NCI-H446 (cell line): ENCODE results near the gene SPRR4.
"Not testable (repeated sequence)": the region's sequence is repeated elsewhere in the genome, so short reads cannot be mapped to it uniquely, and the experiment has no call there.

Experiments used
- DNase-seq, 2 experiments: peaks; one replicate each; lab custom pipeline; 2025; lab: John Stamatoyannopoulos, UW

The SPRR4 gene

DNA sequence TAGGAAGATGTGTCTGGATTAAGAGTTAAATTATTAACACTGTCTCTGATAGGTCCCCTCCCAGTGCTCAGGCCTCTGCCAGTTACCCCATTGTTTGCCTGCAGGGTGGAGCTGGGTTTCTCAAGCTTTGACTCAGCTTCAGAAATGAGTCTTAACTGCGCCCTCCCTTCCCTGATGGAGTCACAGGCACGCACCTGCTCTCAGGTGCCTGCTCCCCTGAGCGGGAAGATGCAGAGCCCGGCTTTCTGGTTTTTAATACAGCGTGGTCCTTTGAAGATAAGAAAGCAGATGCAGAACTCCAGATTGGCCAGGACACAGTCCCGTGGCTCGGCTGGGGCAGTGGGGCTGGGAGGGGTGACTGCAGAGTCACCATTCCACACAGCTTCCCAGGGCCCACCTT is 3.2 kb upstream of the SPRR4 start:
- no peak for DNase-seq

DNA sequence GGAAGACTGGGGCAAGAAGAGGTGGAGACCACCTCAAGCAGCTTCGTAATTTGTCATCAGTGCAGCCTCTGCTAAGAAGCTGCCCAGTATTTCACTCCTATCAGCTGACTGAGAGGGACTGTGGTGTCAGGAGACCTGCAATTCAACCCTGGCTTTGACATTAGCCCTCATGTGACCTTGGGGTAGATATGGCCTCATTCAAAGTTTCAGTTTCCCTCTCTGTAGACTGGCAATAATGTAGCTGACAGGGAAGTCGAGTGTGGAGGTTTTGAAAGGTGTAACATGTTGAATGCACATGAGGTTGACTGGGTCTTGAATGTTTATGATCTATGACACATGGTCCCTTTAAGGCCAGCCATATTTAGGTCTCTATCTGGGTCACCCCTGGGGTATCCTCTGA is 2.2 kb upstream of the SPRR4 start:
- no peak for DNase-seq

DNA sequence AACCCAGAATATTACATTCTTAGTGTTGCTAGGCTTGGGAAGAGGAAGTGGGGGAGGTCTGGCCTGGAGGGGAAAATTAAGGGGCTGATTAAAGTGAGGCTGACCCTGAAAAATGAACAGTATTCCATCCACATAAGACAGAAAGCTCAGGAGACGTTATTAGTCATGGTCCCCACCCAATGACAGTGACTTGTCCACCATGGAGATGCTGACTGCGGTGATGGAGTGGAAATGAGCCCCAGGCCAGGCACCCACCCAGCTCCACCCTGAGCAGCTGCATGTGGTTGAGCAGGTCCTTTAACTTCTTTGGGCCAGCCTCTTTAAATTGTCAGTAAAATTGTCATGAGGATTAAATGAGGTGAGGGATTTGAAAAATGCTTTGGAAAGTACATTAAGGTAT is 1.4 kb upstream of the SPRR4 start:
- no peak for DNase-seq

DNA sequence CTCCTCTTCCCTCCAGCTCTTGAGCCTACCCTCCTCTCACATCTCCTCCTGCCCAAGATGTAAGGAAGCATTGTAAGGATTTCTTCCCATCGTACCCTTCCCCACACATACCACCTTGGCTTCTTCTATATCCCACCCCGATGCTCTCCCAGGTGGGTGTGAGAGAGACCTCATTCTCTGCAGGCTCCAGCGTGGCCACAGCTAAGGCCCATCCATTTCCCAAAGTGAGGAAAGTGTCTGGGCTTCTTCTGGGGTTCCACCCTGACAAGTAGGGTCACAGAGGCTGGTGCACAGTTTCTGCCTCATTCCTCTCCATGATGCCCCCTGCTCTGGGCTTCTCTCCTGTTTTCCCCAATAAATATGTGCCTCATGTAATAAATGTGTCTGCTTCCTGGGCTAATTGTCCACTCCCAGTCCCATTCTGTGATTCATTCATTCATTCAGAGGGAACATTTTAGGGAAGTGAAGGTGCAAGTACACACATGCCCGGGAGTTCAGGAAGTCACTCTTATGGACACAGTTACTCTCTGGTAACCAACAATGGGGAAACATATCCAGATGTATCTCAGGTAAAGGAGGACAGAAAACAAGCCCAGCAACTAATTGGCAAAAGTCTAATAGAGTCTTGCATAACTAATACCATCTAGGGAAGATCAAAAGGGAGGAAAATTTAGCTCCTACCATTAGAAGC is 1.9 kb downstream of the SPRR4 start:
- no peak for DNase-seq

DNA sequence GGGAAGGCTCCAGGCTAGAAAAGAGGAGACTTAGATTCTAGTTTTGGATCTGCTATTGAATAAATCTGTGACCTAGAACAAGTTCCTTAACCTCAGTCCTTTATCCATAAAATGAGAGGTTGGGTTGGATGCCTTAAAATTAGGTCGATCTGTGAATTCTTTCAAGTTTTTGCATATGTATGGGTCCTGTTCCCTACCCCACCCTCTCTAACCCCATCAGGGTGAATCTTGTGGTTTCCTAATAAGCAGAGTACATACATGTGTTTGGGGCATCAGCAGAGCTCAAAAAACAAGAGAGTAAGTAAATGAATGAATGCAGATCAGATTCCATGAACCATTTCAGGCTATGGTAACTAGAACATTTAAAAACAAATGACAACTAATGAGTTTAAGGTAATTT is 6.2 kb downstream of the SPRR4 start:
- DNase-seq: no peak

DNA sequence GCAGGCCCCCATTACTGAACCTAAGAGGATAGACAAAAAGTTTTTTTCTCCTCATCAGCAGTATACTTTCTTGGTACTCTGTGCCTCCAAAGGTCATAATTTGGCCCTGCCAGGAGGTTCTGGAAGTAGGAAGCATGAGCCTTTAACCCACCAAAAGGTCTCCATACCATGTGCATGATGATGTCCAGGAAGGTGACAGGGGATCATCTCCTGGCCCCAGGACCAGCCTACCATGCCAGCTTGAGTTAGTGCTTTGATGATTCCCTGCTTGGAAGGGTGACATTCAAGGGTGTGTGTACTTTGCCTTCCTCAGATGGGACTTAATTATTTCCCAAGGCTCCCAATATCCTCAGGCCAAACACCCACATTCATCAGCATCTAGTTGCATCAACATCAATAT is 7.2 kb downstream of the SPRR4 start:
- no peak for DNase-seq

DNA sequence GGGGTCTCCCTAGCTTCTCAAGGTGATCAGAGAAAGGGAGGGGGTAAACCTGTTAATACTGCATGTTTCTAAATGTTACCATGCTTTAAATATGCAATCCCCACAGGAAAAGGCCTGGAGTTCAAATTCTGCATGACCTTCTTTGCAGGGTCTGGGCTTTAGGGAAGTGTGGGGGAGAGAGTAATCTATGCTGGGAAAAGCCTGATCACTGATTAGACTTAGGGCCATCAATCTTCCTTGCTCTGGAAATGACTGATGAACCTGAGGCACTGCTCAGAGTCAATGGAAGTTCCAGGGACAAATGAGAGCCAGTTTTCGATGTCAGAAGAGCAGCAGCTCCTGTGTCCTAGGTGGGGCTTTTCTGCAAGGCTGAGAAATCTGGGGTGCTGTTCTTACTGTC is 10.2 kb downstream of the SPRR4 start:
- DNase-seq: no peak

DNA sequence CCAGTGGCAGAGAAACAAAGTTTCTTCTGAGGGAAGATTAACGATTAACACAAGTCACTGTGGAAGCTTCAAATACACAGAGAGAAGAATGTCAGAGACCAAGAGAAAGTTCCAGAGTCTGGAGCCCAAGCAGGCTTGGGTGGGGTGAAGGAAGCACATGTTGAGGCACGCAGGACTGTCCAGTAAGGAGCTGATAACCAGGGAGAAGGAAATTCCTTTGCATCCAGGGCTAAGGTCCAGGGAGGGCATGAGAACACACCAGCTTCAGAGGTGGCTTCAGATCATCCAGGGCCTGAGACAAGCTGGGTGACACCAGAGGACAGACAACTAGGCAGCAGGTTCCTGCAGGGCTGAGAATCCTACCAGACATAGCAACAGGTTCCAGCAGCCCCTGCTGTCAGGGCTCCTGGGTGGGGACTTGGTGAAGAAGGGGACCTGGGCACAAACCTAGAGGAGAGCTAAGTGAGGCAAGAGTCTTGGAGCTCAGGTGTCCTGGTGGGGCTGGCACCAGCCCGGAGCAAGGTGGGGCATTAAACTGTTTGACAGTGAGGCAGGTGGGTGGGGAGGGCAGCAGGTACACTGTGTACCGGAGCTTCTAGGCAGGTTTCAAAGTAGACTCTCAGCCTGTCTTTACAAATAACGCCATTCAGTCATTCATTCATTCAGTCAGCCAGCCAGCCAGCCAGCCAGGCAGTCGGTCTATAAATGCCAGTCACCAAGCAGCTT is 10.9 kb downstream of the SPRR4 start:
- no peak for DNase-seq

DNA sequence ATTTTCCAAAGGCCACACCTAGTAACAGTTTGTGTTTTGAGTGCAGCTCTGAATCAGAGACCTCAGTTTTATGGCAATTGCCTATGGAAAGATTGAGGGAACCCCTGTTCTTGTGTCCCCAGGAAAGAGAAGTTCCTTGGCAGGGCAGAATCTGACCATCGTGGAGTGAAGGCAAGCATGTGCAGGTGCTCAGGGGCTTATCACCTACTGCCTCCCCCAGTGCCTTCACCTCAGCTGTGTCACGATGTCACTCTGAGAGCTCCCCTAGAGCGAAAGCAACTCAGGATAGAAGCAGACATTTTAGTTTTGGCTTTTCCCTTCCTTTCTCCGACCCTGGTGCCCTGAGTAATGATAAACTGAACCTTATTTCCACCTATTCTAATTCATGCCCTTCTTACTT is 11.6 kb downstream of the SPRR4 start:
- no peak for DNase-seq

DNA sequence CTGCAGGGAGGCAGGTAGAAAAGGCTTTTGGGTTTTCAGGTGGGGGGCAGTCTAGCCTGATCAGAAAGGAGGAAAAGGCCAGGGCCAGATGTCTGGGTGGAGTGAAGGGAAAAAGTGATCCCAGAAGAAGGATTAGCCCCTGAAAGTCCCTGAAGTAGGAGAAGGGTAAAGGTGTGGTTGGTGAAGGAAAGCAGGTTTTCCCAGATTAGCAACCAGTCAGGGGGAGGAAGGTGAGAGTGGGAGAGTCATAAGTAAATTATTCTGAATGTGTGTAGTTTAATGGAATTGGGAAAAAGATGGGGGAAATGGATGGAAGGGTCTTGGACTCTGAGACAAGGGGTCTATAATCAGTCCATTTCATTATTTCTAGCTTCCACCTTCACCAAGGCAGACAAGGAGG is 12.8 kb downstream of the SPRR4 start:
- no peak for DNase-seq

DNA sequence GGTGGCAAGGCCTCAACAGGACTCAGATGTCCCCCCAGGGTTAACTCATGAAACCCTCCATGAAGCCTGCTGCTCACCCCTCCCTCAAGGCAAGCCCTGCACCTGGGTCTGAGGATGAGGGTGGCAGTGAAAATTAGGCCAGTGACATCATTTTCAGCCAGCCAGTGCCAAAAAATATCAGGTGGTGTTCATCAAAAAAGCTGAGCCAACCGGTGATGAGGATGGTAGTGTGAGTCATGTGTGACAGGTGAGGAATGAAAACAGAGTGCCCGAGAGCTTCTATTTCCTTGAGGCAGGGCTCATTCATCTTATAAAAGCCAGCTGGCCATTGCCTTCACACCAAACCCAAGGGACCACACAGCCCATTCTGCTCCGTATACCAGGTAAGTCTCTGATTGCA is 13.3 kb downstream of the SPRR4 start, which contains the start of gene SPRR1A:
TSS of gene SPRR1A (plus strand) at position 339 of the 400 bp plus-strand sequence. CDS start 1,150 bp downstream, outside the sequence.
- no peak for DNase-seq

DNA sequence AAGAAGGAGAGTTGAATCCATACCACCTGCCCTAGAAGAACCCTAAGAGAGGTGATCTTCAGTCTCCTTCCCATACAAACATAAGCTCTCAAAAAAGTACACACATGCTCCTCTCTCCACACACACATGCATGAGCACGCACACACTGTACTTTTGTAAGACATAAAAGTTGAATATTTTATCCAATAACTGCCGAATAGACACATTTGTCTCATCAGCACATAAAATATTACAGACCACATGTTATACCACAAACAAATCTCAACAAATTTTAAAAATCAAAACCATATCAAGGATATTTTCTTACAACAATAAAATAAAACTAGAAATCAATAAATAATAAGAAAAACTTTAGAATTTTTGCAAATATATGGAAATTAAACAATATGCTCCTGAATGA is 16.1 kb downstream of the SPRR4 start:
- DNase-seq: no peak

DNA sequence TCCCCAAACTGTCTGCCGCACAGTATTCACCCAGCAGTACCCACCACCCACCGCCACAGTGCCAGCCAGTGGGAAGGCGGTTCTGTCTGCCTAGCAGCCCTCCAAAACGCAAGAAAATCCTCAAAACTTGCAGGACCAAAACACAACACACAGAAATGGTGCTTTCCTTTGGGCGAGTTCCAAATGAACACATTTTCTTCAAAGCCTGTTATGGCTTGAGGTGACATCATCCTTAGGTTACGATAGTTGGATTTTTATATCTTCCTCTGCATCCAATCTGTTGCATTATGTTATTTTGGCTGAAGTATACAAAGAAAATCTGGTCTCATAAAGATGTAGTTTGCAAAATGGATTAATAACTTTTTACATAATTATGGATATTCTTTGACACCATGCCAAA is 22.7 kb downstream of the SPRR4 start:
- peak in 1 of 2 experiments; percentile 15 for DNase-seq

DNA sequence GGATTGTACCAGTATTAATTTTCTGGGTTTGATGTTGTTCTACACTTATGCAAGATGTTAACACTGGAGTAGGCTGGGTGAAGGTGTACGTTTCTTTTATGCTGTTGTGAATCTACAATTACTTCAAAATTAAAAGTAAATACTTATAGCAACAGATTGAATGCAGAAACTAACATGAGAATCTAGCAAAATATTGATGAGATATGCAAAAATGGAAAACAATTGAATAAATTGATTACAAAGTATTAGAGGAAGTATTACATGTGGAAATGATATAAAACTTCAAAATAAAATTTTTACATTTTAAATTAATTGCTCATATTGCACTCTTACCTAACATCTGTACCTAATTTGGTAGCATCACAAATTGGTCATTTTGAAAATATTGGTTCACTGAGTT is 25.4 kb downstream of the SPRR4 start:
- no peak for DNase-seq

DNA sequence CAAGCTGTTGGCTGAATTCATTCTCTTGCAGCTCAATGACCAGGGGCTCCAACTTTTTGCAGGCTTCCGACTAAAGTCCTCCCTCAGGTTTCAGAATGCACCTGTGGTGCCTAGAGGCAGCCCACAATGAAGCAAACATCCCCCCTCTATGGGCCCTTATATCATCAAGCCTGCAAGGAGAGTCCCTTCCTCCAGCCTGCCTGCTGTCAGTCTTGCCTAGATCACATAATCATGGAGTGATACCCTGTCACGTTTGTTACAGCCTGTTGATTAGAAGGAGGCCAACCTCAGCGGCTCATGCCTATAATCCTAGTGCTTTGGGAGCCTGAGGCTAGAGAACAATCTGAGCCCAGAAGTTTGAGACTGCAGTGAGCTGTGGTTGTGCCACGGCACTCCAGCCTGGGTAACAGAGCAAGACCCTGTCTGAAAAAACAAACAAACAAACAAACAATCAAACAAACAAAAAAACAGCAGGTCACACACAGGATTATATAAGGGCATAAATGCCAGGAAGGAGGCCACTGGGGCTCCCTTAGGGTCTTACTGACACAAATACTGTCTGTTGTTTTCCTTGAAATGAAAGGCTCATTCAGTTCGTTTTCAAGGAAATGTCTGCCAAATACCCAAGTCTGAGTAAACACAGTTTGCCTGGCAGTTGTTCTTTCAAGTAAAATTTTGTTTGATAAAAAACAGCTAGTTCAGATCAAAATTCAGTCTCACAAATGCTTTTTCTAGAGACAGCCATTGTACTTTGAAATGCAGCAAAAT is 26.4 kb downstream of the SPRR4 start:
- no peak for DNase-seq

DNA sequence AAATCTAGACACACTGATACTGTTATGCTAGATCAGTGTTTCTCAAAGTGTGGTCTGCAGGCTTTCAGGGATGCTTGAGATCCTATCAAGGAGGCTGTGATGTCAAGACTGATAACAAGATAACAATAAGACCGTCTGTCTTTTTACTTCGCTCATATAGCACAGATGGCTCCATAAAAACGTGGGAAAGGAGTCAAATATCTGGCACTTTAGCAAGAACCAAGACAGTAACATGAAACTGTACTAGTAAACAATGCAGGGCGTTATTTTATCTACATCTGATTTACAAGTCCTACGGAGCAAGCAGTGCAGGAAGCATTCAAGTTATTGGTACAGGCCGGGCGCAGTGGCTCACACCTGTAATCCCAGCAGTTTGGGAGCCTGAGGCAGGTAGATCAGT is 27.5 kb downstream of the SPRR4 start:
- no peak for DNase-seq

DNA sequence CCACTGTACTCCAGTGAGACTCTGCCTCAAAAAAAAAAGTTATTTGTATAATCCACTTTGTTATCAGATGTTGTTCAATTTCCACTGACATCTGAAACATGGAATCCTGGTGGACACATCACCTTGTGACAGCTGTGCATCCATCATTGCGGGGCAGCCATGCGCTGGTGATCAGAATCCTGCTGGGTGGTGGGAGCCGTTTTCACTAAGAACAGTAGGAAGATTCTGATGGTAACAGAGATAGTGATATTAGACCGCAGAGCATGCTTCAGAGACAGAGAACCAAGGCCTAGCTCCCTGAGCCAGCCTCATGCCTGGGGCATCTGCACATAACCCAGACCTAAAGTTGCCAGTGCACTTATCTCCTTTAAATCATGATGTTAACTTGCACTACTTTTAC is 28.0 kb downstream of the SPRR4 start:
- no peak for DNase-seq

DNA sequence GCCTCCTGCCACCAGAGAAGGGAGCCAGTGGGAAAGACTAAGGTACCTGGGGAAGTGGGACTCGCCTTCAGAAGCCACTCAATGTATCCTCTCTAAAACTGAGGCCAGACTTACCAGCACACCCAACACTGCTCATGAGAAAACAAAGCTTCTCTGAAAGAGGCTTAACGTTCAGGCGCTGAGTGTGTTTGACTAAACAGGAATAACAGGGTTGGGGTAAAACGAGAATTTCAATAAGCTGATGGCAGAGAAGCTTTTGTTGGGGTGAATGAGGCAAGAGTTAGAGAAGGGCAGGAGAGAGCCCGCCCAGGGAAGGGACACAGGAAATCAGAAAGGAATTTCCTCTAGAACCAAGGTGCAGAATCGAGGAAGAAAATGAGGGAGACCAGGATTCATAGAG is 29.4 kb downstream of the SPRR4 start:
- no peak for DNase-seq

DNA sequence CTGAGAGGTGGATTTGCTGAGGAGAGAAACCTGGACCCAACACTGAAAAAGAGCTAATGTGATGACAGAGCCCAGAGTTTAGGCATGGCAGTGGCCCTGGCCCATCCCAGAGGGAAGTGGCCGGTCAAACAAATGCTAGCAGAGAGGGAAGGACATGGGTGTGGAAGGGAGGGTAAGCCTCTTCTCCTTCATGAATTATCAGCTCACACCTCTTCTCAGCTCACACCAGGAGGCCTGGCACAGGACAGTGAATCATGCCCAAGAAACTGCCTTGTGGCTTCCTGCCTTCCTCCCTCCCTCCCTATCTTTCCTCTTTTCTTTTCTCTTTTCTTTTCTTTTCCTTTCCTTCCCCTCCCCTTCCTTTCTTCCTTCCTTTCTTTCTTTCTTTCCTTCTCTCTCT is 29.8 kb downstream of the SPRR4 start:
- DNase-seq: no peak

DNA sequence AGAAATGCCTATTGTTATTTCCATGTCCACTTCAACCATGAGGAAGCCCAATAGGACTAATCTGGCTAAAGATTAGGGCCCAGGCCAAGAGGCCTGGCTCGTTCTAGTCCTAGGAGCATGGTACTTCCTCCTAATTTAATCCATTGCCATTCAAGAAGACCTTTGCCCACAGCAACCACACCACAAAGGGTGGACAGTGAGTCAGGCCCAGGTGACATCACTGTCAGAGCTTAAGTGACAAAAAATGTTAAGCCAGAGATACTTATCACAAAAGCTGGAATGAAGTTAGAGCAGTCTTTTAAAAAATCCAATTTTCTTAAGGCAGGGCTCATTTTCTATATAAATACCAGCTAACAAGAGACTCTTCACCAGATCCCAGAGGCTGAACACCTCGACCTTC is 30.9 kb downstream of the SPRR4 start, which contains the start of gene SPRR3:
TSS of gene SPRR3 (plus strand) at position 368 of the 400 bp plus-strand sequence. CDS start 1,272 bp downstream, outside the sequence.
- DNase-seq: no peak

DNA sequence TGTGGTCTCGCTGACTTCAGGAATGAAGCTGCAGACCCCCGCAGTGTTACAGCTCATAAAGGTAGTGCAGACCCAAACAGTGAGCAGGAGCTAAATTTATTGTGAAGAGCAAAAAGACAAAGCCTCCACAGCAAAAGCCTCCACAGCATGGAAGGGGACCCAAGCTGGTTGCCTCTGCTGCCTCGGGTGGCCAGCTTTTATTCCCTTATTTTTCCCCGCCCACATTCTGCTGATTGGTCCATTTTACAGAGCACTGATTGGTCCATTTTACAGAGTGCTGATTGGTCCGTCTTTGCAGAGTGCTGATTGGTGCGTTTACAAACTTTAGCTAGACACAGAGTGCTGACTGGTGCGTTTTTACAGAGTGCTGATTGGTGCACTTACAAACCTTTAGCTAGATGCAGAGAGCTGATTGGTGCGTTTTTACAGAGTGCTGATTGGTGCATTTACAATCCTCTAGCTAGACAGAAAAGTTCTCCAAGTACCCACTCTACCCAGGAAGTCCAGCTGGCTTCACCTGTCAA is 40.8 kb downstream of the SPRR4 start:
- DNase-seq: not testable (repeated sequence)

DNA sequence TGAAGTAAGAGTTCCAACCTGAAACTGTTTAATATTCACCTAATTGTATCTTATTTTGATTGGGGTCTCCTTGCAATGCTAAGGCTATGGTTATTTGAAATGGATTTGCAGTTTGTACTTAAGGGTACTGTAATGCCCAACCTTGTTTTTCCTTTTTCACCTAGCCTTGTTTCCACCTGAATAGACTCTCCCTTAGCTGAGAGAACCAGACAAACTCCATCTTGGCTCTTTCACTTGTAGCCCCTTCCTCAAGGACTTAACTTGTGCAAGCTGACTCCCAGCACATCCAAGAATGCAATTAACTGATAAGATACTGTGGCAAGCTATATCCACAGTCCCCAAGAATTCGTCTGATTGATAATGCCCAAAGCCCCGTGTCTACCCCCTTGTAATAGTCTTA is 51.4 kb downstream of the SPRR4 start:
- not testable (repeated sequence) for DNase-seq
